AG09319 (cell line): Measurements from ENCODE around the gene MAPKAP1.

Experiments used
- DNase-seq: peaks from one replicate; pipeline ENCODE4 v3.0.0-alpha.2; 2010; ENCODE audit warnings: low read depth; ENCODE audit errors: extremely low read depth
- TF ChIP-seq, protein P1 (sequence below): IDR thresholded peaks from 2 replicates; pipeline ENCODE4 v1.5.1; 2011; ENCODE audit warnings: low read depth, mild to moderate bottlenecking, inconsistent platforms, low read length, moderate library complexity

The MAPKAP1 gene

DNA sequence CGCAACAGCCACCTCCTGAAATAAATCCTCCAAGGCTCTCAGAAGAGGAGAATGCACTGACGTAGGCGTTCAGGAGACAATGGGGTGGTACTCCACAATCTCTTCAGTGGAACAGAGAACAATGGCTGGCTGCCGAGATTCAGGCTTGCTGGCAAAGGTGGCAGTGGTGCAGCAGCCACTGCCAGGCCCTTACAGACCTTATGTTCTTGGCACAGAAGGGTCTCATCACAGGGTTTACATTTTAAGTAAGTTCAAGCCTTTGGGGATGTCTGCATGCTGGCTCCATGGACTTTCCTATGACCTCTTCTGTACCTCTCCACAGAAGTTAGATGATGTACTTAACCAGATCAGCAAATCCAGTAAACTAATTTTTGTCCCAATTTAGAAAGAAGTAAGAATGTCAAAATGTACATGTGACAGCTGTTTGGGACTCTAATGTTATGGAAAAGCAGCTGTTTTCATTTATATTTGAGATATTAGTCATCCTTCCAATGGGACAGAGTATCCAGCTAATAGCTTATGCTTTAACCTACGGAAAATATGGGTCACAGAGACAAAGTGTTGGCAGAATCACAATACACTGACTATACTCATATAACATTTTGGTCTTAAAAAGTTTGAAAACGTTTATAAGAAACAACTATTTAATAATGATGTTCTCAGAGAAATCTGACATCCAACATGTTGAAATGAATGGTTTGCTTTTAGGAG, 180.9 kb downstream of the MAPKAP1 start:
- no peak for DNase-seq
- TF ChIP-seq, protein P1, sequence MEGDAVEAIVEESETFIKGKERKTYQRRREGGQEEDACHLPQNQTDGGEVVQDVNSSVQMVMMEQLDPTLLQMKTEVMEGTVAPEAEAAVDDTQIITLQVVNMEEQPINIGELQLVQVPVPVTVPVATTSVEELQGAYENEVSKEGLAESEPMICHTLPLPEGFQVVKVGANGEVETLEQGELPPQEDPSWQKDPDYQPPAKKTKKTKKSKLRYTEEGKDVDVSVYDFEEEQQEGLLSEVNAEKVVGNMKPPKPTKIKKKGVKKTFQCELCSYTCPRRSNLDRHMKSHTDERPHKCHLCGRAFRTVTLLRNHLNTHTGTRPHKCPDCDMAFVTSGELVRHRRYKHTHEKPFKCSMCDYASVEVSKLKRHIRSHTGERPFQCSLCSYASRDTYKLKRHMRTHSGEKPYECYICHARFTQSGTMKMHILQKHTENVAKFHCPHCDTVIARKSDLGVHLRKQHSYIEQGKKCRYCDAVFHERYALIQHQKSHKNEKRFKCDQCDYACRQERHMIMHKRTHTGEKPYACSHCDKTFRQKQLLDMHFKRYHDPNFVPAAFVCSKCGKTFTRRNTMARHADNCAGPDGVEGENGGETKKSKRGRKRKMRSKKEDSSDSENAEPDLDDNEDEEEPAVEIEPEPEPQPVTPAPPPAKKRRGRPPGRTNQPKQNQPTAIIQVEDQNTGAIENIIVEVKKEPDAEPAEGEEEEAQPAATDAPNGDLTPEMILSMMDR = no peak

DNA sequence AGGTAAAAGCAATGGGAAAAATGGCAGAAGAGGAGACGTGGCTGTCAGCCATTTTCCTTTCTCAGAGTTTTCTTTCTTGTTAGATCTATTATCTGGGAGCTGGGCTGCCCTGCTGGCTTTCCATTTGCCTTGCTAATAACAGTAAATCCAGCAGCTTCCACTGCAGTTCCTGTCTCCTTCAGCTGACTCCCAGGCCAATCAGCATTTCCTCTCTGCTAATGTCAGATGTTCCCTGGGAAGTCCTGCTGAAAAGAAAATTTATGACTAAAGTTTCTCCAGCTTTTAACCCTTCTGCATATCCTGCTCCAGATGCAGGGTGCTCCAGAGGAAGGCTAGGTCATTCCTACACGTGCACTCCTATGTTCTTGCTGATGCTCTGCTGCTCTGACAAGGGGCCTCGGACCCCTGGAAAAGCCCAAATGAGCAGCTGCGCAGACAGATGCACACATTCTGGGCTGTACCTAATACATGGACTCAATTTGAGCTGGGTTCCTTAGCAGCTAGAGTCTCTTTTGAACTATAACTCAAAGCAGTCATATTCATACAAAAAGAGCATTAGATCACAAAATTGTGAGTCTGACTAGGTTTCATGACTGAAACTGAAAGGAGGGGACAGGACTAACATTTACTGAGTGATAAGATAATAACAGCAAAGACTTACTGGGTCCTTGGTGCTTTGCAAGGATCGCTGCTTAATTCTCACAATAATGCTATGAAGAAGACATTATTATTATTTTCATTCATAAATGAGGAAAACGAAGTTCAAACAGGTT, 182.2 kb downstream of the MAPKAP1 start:
- TF ChIP-seq, protein P1 = no peak
- DNase-seq = no peak

DNA sequence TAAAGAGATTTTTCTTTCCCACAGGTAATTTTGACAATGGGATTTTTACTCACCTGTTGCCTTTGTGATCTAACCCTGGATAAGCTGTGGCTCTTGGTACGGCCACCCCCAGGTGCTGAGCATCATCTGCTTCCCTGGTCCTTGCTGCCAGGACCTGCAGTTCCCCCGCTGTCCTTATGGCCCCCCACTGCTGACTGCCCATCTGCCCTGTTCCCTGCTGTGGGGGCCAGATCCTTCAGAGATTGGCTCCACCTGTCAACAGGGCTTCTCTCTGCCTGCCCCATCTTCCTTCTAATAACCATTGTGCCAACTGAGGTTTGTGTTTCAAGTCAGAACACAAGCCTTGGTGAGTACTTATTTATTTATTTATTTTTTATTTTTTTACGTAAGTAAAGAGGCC, 183.3 kb downstream of the MAPKAP1 start:
- no peak for DNase-seq
- TF ChIP-seq, protein P1 = no peak

DNA sequence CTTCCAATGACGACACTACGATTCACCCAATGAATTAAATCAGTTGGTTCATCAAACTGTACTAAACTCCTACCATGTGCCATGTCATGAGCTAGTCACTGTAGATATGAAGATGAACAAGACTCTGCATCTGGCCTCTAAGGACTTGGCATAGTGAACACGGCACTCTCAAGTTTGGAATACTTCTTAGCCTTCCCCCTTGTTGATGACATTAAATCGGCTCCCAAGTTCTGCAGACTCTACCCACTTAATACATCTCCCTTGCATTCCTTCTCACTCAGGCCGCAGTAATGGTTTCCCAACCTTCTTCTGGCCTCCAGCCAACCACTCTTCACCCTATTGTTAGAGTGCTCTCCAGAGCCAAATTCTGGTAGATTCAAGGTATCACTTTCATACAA, 184.7 kb downstream of the MAPKAP1 start:
- TF ChIP-seq, protein P1 = no peak
- no peak for DNase-seq

DNA sequence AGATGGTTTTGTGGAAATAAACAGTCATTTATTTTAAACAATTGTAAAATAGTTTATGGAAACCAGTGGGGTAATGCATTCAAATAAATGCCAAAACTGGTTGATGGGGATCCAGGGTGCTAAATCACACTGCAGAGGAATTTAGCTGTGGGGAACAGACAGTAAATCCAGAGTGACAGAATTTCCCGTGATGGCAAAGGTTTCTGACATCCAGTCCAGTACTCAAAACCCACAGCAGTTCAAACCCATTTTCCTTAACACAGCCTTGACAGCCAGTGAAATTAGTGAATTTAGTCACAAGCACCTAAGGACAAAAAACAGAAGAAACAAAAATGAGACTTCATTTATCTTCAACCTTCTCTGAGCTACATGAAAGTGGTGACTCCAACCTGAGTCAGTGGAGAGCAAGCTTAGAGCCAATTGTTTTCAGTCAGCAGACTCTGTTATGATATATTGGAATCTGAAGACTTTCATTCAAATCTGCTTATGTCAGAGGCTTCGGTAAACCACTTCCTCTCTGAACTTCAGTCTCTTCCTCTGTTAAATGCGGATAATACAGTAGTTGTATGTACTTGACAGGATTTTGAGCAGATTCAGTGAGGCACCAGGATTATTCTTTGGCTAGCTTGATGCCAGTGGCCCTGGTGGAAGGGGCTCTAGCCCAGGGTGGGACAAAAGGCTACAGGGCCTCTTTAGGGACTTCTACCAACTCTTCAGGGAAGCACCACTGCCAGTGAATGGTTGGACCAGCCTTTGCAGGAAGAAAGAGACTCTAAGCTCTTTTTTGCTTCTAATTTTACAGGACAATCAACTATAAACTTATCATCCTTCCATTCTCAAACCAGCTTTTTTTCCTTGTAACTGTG, 185.3 kb downstream of the MAPKAP1 start:
- DNase-seq = no peak
- TF ChIP-seq, protein P1 = no peak

DNA sequence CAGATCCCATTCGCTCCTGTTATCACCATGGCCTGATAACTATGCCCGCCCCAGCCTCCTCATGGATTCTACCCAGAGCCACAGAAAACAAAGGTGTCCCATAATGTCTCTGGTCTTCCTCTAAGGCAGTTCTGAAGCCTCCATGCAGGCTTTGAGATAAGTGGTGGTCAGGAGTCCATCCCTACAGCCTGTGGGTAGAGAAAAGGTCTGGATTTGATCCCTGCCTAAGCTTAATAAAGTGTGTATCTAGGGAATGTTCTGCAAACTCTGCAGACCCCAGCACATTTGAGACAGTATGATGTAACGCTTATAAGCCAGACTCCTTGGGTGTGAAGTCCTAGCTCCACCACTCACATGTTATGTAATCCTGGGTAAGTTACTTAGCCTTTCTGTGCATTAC, 187.3 kb downstream of the MAPKAP1 start:
- TF ChIP-seq, protein P1 = no peak
- DNase-seq = no peak
